HG03159 (cell line): ENCODE results near the gene STKLD1.
"Not testable (repeated sequence)": the region's sequence is repeated elsewhere in the genome, so short reads cannot be mapped to it uniquely, and the experiment has no call there.

Source experiments
- ATAC-seq: cut with Tn5 transposase; IDR thresholded peaks from one replicate; pipeline ENCODE4 v1.9.1; 2021; ENCODE audit warnings: mild to moderate bottlenecking, moderate library complexity; ENCODE audit not compliant: unreplicated experiment

Gene STKLD1

GRCh38 chr9:133382507-133383141 is 6.5 kb downstream of the STKLD1 start:
- no peak for ATAC-seq

GRCh38 chr9:133383438-133383837 is 7.3 kb downstream of the STKLD1 start:
- no peak for ATAC-seq

GRCh38 chr9:133384736-133385321 is 8.7 kb downstream of the STKLD1 start:
- no peak for ATAC-seq

GRCh38 chr9:133385452-133385851 is 9.3 kb downstream of the STKLD1 start:
- no peak for ATAC-seq

GRCh38 chr9:133386338-133386737 is 10.2 kb downstream of the STKLD1 start:
- ATAC-seq = no peak

GRCh38 chr9:133387680-133388079 is 11.5 kb downstream of the STKLD1 start:
- no peak for ATAC-seq

GRCh38 chr9:133389025-133389557 is 12.9 kb downstream of the STKLD1 start:
- ATAC-seq = no peak

GRCh38 chr9:133389562-133389961 is 13.4 kb downstream of the STKLD1 start:
- ATAC-seq = no peak

GRCh38 chr9:133390713-133391112 is 14.5 kb downstream of the STKLD1 start:
- no peak for ATAC-seq

- not testable (repeated sequence) for ATAC-seq
Measured at GRCh38 chr9:133391449-133391848, 15.3 kb downstream of the STKLD1 start.

- not testable (repeated sequence) for ATAC-seq
Measured at GRCh38 chr9:133392308-133392707, 16.1 kb downstream of the STKLD1 start.

GRCh38 chr9:133393399-133393798 is 17.2 kb downstream of the STKLD1 start:
- ATAC-seq = no peak

GRCh38 chr9:133394687-133395271 is 18.6 kb downstream of the STKLD1 start:
- no peak for ATAC-seq

- no peak for ATAC-seq
Measured at GRCh38 chr9:133396952-133397351, 20.8 kb downstream of the STKLD1 start.

GRCh38 chr9:133397370-133397769 is 21.2 kb downstream of the STKLD1 start:
- ATAC-seq = no peak

GRCh38 chr9:133397895-133398294 is 21.7 kb downstream of the STKLD1 start:
- no peak for ATAC-seq

- ATAC-seq = no peak
Measured at GRCh38 chr9:133400292-133400691, 24.1 kb downstream of the STKLD1 start.

GRCh38 chr9:133401588-133401987 is 25.4 kb downstream of the STKLD1 start:
- no peak for ATAC-seq

GRCh38 chr9:133402689-133403088 is 26.5 kb downstream of the STKLD1 start:
- ATAC-seq = no peak

GRCh38 chr9:133403766-133404453 is 27.7 kb downstream of the STKLD1 start:
- no peak for ATAC-seq

- ATAC-seq = no peak
Measured at GRCh38 chr9:133404454-133405002, 28.4 kb downstream of the STKLD1 start.
